ENCODE results near the gene NEK10.

DNA sequence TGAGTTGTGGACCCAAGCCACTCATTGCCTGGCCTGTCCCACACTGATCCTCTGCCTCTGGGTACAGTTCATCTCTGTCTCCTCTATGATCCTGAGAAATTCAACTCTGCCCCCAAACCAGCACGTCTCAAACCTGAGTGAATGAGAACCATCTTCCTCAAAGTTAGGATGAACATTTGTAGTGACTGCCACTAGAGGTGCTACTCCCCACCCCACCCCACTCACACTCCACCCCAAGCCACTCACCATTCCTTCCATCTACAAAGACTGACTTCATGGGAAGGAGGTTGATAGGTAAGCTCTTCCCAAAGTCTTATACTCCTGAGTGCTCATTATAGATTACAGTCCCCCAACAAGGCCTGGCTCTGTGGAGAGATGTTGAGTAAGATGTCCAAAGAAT, 43.8 kb downstream of the NEK10 start:
- no peak for TF ChIP-seq SP1 (CRISPR knock-in tag; IDR thresholded peaks at IDR 0.05)
- TF ChIP-seq, protein P1, sequence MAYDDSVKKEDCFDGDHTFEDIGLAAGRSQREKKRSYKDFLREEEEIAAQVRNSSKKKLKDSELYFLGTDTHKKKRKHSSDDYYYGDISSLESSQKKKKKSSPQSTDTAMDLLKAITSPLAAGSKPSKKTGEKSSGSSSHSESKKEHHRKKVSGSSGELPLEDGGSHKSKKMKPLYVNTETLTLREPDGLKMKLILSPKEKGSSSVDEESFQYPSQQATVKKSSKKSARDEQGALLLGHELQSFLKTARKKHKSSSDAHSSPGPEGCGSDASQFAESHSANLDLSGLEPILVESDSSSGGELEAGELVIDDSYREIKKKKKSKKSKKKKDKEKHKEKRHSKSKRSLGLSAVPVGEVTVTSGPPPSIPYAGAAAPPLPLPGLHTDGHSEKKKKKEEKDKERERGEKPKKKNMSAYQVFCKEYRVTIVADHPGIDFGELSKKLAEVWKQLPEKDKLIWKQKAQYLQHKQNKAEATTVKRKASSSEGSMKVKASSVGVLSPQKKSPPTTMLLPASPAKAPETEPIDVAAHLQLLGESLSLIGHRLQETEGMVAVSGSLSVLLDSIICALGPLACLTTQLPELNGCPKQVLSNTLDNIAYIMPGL (CRISPR knock-in tag; IDR thresholded peaks at IDR 0.05), result no peak
- no peak for TF ChIP-seq EZH2 (IDR thresholded peaks at IDR 0.05; ENCODE audit: borderline replicate concordance, low read depth, low read length)
- TF ChIP-seq, protein P2, sequence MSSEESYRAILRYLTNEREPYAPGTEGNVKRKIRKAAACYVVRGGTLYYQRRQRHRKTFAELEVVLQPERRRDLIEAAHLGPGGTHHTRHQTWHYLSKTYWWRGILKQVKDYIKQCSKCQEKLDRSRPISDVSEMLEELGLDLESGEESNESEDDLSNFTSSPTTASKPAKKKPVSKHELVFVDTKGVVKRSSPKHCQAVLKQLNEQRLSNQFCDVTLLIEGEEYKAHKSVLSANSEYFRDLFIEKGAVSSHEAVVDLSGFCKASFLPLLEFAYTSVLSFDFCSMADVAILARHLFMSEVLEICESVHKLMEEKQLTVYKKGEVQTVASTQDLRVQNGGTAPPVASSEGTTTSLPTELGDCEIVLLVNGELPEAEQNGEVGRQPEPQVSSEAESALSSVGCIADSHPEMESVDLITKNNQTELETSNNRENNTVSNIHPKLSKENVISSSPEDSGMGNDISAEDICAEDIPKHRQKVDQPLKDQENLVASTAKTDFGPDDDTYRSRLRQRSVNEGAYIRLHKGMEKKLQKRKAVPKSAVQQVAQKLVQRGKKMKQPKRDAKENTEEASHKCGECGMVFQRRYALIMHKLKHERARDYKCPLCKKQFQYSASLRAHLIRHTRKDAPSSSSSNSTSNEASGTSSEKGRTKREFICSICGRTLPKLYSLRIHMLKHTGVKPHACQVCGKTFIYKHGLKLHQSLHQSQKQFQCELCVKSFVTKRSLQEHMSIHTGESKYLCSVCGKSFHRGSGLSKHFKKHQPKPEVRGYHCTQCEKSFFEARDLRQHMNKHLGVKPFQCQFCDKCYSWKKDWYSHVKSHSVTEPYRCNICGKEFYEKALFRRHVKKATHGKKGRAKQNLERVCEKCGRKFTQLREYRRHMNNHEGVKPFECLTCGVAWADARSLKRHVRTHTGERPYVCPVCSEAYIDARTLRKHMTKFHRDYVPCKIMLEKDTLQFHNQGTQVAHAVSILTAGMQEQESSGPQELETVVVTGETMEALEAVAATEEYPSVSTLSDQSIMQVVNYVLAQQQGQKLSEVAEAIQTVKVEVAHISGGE (CRISPR knock-in tag; IDR thresholded peaks at IDR 0.05), result no peak
- no peak for TF ChIP-seq MYC (IDR thresholded peaks at IDR 0.05; ENCODE audit: low read depth, low read length)
- no peak for TF ChIP-seq MYC (CRISPR knock-in tag; IDR thresholded peaks at IDR 0.05; ENCODE audit: borderline replicate concordance, low read depth)
- TF ChIP-seq HMG20B (CRISPR knock-in tag; IDR thresholded peaks at IDR 0.05), result no peak
- no peak for TF ChIP-seq POLR2AphosphoS5 (IDR thresholded peaks at IDR 0.05; ENCODE audit: control insufficient read depth, insufficient read depth, low read depth, low read length)
- no peak for TF ChIP-seq EP300 (IDR thresholded peaks at IDR 0.05; ENCODE audit: low read length)
- TF ChIP-seq RBM17 (IDR thresholded peaks at IDR 0.05; ENCODE audit: borderline replicate concordance, low read depth, low read length), result no peak
- TF ChIP-seq, protein P3, sequence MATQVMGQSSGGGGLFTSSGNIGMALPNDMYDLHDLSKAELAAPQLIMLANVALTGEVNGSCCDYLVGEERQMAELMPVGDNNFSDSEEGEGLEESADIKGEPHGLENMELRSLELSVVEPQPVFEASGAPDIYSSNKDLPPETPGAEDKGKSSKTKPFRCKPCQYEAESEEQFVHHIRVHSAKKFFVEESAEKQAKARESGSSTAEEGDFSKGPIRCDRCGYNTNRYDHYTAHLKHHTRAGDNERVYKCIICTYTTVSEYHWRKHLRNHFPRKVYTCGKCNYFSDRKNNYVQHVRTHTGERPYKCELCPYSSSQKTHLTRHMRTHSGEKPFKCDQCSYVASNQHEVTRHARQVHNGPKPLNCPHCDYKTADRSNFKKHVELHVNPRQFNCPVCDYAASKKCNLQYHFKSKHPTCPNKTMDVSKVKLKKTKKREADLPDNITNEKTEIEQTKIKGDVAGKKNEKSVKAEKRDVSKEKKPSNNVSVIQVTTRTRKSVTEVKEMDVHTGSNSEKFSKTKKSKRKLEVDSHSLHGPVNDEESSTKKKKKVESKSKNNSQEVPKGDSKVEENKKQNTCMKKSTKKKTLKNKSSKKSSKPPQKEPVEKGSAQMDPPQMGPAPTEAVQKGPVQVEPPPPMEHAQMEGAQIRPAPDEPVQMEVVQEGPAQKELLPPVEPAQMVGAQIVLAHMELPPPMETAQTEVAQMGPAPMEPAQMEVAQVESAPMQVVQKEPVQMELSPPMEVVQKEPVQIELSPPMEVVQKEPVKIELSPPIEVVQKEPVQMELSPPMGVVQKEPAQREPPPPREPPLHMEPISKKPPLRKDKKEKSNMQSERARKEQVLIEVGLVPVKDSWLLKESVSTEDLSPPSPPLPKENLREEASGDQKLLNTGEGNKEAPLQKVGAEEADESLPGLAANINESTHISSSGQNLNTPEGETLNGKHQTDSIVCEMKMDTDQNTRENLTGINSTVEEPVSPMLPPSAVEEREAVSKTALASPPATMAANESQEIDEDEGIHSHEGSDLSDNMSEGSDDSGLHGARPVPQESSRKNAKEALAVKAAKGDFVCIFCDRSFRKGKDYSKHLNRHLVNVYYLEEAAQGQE (IDR thresholded peaks at IDR 0.05; ENCODE audit: borderline replicate concordance), result no peak
- TF ChIP-seq, protein P3 (CRISPR knock-in tag; IDR thresholded peaks at IDR 0.05; ENCODE audit: low read depth), result no peak
